Ureter (tissue), 1 donor: ENCODE data around the gene SEMA3B. TPM values are rescaled to one million over a fixed set of nuclear protein-coding genes. Genes with fewer than 3 reads are reported as not detected.
"Not testable (repeated sequence)": the region's sequence is repeated elsewhere in the genome, so short reads cannot be mapped to it uniquely, and the experiment has no call there.

Experiments used
- DNase-seq: peaks from one replicate; pipeline ENCODE4 v3.0.0-alpha.2; 2020; ENCODE audit warnings: low spot score
- total RNA-seq: library from RNA; stranded (reverse); gene quantifications from one replicate; pipeline ENCODE4 v1.2.4, GENCODE V29; 2023
- donor health status: DM: yes; HTN: yes; CAD: no.

SEMA3B gene
- total RNA-seq, 1 donor from 2014 or later = 18.2 TPM

DNA sequence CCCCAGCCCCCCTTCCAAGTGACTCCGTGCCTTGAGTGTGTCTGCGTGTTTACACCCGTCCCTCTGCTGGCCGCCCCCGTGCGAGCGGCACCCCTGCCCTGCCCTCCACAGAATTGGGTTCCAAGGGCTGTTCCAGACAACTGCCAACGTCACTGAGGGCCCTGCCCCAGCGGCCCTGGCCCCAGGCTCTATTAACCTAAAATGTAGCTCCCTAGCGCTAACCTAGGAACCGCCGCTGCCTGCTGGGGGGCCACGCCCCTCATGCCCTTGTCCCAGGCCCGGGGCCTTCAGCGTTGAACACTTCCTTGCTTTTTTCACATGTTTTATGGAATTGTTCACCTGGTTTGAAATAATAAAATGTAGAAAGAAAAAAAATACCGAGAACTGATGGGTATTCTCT lies 10.0 kb upstream of the SEMA3B start:
- no peak for DNase-seq

DNA sequence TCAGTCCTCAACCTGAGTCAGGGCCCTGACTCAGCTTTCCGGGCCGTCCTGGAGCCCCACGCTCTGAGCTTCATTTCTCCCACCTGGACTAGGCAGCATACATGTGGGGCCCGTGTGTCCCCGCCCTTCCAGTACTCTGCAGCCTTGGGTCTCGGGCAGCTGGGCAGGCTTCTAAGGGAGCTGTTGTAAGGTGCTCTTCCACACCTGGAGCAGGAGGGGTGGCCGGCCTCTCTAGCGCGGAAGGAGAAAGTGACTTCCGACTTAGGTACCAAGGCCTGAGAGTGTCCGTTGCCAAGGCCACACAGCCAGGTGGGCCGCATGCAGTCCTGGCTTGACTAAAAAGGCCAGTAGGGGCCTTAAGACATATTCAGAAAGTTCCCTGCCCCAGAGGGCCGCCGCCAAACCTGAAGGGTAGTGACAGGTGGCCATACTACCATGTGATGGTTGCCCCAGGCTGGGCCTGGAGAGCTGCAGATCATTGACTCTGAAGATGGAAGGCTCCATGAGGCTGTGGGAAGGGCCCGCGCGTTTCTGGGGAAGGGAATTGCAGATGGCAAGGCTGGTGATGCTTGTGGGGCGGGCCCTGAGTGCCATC lies 9.4 kb upstream of the SEMA3B start:
- no peak for DNase-seq

DNA sequence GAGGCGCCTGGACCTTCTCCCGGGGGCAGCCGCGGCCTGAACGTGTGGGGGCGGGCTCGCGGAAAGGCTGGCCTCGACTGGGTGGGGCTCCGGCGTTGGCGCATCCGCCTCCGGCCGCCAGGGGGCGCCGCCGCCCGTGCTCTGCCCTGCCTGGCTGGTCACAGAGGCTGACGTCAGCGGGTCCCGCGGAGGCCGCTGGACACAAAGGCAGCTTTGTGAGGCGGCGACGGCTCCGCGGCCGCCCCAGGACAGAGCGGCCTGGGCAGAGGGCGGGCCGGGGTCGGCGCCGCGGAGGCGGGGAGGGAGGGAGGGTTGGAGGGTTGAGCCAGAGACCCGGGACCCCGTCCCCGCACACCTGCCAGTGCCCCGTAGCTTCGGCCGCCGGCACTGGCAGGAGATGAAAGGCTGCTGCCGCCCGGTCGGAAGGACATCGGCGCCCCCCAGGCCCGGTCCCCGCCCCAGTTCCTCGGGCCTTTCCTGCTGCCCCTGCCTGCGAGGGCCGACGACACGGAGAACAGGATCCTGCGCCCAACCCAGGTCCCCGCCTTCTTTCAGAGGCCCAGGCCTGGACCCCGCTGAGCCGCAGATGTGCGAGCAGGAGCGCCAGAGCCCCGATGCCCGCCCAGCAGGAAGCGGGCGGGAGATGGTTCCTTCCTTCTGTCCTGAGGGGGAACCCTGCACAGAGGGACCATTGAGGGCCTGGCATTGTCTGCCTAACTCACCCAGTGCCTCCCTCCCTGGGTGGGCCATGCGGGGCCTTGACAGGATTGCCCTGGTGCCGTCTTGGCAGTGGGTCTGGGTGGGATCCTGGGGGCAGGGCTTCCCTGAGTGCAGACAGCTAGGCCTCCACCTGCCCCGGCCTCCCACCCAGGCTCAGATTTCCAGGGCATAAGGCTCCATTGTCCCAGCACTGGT lies 8.7 kb upstream of the SEMA3B start:
- DNase-seq = peak; percentile 93

DNA sequence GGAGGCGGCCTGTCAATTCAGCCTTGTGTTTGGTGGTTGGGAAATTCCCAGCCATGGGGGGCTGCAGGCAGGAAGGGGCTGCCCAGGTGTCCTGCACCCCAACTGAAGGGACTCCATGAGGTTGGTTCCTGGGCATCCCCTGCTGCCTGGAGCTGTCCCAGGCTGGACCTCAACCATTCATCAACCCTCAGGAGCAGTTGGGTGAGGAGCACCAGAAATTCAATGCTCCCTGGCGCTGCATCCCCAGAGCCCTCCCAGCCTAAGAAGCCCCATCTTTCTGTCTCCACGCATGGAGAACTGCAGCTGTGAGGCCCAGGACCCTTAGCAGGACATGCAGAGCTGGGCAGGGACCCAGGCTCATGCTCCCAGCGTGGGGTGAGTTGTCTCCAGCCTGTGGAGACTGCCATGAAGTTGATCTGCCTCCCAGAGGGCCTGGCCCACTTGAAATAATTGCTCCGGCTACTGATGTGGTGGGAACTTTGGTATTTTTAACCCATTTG lies 8.0 kb upstream of the SEMA3B start:
- no peak for DNase-seq

DNA sequence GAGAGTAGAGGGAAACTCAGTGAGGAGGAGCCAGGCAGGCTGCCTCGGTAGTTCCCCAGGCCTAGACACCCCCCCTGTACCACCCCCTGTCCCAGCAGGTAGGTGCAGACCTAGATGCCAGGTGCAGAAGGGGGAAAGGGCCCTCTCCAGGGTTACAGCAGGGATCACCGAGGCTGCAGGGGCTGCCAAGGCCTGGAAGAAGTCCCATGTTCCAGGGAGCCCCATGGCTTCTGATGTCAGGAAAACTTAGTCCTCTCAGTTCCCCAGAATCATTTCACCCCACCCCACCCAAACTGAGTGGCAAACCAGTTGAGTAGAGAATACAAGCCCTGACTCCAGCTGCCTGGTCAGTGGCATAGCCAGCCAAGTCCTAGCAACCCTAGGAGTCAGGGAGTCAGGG lies 7.4 kb upstream of the SEMA3B start:
- no peak for DNase-seq

DNA sequence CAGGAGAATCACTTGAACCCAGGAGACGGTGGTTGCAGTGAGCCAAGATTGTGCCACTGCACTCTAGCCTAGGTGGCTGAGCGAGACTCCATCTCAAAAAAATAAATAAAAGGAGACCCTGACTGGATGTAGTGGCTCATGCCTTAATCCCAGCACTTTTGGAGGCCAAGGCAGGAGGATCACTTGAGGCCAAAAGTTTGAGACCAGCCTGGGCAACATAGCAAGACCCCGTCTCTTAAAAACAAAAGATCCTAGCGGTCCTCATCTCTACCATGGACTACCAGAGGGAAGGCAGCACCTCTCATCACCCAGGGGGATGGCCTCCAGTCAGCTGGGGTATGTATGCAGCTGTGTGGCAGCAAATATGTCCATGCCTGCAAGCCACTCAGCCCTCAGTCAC lies 6.7 kb upstream of the SEMA3B start:
- not testable (repeated sequence) for DNase-seq

DNA sequence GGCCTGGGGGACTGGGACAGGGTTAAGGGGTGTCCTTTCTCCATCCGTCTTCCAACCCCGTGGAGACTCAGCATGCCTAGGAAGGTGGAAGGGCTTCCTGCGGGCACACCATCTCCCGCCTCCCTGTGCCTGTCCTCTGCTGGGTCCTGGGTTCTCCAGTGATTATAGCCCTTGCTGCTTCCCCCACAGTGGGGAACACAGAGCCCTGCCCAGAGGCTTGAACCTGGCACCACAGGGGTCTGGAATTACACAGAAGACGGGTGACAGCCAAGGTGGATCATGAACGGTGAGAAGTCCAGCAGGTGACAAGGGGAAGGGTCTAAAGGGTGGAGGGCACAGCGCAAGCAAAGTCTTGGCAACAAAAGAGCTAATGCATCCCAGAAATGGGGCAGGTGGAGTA lies 6.2 kb upstream of the SEMA3B start:
- DNase-seq = no peak

DNA sequence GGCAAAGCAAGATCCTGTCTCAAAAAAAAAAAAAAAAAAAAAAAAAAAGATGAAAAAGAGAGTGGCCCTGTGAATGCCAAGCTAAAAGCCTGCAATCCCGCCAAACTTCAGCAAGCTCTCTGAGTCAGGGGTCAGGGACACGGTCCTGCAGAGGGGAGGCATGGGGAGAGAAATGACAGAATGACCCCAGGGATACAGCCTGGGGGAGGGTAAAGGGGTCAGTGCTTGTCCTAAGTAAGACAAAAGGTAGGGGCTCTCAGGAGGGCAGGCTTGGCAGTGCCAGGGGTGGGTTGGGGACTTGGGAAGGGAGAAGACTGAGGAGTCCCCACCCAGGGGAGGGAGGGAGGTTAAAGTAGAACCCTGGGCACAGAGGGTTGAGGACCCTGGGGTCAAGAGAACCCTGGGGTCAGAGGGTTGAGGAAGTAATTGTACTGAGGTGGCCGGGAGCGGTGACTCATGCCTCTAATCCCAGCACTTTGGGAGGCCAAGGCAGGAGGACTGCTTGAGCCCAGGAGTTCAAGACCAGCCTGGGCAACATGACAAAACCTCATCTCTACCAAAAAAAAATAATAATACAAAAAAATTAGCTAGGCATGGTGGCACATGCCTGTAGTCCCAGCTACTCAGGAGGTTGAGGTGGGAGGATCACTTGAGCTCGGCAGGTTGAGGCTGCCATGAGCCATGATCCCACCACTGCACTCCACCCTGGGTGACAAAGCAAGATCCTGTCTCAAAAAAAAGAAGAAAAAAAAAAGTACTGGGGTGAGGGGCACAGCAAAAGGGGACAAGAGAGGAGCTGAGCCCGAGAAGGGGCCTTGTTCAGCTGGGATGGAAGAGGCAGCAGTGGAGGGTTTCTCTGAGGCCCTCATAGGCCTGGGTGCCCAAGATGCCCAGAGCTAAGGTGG lies 5.2 kb upstream of the SEMA3B start:
- no peak for DNase-seq

DNA sequence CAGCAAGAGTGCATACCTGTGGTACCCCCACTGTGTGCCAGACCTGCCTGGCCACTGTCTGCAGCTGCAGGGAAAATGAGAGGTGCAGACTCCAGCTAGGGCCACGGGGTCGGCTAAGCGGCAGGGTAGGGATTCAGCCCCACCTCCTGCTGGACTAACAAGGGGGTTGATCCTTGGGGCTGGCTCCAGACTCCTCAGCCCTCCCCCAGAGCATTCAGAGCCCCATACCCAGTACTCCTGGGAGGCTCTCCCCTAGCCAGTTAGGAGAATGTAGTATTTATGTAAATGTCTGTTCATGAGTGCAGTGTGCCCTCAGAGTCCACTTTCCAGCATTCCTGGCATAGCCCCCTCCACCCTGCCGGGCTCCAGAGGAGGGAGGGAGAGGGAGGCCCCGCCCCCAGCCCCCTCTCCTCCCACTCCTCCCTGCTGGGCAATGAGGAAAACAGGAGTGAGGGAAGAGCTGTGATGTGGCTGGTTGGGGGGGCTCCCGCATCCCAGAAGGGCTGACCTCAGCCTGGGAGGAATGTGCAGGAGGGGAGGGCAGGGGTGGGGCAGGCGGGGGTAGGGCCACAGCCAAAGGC lies 4.5 kb upstream of the SEMA3B start:
- peak; percentile 86 for DNase-seq

DNA sequence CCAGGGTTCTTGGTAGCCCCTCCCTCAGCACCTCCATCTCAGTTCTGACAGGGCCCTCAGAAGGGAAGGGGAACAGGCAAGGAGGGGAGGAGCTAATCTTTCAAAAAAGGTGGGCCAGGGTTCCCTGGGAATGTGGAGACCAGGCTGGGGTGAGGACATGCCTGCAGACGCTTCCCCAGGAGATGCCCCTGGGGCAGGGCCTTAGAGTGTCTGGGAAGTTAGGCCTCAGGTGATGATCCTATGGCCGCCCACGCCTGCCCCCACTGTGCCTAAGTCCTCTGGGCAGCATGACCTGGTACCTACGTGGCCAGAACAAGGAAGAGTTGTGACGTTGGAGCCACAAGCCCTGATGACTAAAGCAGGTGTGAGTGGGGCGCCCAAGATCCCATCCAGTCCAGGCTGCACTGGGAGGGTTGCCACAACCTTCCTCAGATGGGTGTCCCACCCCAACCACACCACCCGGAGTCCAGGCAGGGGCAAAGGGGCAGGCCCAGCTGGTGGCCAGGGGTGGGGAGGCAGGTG lies 3.9 kb upstream of the SEMA3B start:
- DNase-seq = no peak

DNA sequence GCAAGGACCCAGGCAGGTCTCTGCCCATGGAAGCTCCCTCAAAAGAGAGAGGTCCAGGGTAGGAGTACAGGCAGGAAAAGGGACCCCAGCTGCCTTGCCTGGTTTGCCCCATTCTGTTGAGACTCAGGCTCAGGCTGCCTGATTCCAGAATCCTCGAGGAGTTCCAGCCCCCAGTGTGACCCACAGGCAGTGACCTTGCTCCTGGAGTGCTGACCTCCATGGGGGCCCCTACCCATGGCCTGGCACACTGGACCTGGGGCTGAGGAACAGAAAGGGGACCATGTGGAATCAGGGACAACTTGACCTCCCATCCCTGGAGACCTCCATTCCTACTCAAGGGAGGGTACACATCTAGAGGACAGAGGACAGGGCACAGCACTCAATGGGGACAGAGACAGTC lies 3.4 kb upstream of the SEMA3B start:
- no peak for DNase-seq

DNA sequence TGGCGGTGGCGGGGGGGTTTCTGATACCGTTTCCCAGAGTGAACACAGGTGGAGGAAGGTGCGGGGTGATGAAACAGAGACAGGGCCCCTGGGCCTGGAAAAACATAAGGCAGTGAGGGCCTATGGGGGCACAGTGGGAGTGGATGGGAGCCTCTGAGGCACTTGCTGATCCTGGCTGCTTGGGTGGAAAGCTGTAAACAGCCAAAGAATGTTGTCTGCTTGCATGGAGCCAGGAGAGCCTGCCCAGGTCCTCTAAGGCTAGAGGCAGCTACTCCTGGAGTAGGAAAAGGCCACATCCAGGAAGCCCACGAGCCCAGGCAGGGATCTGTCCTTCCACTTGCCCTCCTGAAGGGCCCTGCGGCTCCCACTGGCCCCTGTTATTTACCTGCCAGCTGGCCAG lies 2.9 kb upstream of the SEMA3B start:
- no peak for DNase-seq

DNA sequence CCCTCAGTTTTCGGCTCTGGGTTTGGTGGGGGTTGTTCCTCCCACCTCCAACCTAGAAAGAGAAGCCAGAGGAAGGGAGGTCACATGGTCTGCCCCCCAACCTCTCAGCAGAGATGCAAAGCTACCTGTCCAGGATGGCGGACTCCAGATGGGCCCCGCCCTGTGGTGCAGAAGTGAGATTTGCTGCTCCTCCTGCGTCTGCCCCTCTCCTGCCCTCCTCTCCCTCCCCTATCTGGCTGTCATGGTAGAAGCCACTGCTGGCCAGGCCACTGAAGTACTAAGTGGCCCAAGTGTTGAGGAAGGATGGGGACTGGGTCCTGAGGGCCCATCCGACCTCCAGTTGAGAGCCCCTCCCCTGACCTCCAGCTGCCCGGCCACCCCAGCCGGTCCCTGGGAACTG lies 2.1 kb upstream of the SEMA3B start:
- DNase-seq = no peak

DNA sequence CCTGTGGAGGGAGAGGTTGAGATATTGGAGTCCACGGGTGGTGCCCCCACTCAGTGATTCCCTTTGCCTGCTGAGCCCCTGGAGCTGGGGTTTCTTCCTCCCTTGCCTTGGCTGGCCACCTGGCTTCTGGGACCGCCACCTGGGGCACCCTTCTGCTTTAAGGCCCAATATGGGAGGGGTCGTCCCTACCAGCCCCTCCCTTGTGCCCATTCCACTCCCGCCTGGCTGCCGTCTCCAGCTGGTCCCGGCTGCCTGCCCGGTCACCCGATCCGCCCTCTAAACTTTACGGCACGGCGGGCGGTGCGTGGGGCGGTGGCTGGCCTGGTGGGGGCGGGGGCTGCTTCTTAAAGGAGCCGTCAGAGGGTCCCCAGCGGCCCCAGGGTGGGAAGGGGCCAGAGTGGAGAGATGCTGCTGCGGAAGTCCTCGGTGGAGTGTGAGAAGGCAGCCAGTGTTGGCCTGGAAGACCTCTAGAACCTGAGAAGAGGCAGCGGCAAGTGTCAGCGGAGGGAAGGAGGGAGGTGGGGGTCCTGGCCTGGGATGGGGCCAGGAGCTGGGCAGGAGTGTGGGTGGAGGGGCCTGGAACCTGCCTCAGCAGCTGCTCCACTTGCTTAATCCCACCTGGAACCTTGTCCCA lies 1.6 kb upstream of the SEMA3B start:
- no peak for DNase-seq

DNA sequence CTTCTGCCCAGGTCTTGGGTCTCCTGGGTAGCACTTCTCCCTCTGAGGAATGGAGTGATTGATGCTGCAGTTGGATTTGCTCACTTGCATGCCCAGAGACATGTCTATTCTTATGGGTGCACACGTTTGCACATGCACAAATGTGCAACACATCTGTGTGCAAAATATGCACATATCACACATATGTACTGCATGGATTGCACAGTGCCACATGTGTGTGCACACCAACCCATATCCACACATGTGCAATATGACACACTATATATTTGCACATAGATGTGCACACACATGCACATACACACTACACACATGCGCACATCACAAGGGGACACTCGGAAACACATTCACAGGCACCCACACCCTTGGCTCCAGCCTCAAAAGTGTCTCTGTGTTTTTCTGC lies 671 bp upstream of the SEMA3B start:
- DNase-seq = no peak

DNA sequence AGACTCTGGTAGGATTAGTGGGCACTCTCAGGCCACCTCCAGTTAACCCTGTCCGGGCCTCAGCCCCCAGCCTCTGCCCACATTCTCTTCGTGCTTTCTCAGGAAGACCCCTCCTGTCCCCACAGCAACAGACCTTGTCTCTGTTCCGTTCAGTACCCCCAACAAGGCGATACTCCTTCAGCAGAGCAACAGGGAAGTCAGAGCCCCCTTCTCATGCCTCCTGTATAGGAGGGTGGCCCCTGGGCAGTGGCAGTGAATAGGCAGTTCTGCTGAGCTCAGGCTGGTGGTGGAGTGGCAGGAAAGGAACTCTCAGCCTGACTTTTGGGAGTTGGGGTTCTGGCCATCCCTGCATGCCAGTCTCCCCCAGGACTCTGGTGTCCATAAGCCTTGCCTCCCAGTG lies 513 bp downstream of the SEMA3B start:
- no peak for DNase-seq

DNA sequence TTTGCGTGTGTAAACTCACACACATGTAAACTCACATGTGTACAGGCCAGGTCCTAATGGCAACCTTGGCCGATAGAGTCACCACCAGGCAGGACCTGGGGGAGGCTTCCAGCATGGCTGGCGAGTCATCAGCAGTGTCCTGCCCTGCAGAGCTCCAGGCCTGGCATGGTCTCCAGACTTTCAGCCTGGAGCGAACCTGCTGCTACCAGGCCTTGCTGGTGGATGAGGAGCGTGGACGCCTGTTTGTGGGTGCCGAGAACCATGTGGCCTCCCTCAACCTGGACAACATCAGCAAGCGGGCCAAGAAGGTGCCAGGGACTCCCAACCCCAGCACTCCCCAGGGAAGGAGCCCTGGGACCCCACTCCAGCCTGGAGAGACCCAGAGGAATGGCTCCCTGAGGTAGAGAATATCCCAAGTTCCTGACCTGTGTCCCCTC lies 1.0 kb downstream of the SEMA3B start:
- DNase-seq = peak; percentile 44

DNA sequence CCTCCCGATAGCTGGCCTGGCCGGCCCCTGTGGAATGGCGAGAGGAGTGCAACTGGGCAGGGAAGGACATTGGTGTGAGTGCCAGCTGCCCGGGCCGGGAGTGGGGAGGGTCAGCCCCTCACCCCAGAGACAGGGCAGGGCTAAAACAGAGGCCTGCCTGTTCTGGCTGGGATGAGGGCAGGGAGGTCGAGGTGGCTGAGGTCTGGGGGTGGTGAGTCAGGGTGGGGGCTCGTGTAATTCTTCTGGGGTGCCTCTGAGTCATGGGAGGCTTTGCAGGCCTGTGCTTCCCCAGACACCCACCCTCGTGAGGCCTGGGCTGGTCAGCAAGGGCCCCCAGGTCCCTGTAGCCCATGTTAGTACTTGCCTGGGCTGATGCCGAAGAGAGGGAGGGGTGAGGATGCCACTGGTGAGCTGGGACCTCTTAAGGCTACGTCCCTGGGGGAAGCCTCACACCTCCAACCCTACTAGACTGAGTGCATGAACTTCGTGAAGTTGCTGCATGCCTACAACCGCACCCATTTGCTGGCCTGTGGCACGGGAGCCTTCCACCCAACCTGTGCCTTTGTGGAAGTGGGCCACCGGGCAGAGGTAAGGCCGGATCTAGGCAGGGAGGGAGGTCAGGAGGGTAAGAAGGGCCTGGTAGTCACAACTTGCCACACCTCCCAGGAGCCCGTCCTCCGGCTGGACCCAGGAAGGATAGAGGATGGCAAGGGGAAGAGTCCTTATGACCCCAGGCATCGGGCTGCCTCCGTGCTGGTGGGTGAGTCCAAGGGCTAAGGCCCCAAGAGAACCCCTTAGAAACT lies 1.7 kb downstream of the SEMA3B start:
- DNase-seq = no peak

DNA sequence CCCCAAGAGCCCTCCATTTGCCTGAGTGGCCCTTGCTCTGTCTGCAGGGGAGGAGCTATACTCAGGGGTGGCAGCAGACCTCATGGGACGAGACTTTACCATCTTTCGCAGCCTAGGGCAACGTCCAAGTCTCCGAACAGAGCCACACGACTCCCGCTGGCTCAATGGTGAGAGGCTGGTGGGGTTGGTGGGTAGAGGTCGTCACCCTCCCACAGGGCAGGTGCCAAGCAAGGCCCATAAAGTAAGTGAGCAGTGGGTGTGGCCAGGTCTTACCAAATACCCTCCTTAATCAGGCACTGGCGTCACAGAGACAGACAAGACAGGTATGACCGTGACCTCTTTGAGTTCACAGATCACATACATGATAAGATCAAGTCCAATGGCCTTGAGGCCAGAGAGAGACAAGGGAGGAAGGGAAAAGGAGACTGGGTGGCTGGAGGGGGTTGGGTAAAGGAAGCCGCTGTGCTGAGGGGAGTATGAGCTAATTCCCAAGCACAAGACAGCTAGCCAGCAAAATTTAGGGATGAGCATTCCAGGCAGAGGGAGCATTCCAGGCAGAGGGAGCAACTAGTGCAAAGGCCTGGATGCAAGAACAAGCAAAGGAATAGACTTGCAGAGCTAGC lies 2.5 kb downstream of the SEMA3B start:
- no peak for DNase-seq

DNA sequence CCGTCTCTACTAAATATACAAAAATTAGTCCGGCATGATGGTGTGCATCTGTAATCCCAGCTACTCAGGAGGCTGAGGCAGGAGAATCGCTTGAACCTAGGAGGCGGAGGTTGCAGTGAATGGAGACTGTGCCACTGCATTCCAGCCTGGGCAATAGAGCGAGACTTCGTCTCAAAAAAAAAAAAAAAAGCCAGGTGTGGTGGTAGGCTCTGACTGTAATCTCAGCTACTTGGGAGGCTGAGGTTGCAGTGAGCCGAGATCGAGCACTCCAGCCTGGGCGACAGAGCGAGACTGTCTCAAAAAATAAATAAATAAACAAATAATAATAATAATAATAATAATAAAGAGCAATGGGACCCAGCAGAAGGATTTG lies 3.6 kb downstream of the SEMA3B start:
- not testable (repeated sequence) for DNase-seq
